ENCODE data around the gene ENPP3.

- no peak for TF ChIP-seq CTCF (IDR thresholded peaks at IDR 0.05; ENCODE audit: low read depth, low read length, poor library complexity, severe bottlenecking)
- no peak for TF ChIP-seq EZH2phosphoT487 (IDR thresholded peaks at IDR 0.05; ENCODE audit: borderline replicate concordance, low read length)
Measured at GRCh38 chr6:131740161-131740560, 103.1 kb downstream of the ENPP3 start.
